Endothelial cell of hepatic sinusoid (primary cell): ENCODE results near the gene TK2.
"Not testable (repeated sequence)": the region's sequence is repeated elsewhere in the genome, so short reads cannot be mapped to it uniquely, and the experiment has no call there.

Source experiments
- in situ Hi-C: cut with HindIII; loops from 2 replicates; pipeline ENCODE4 v1.10.0; 2017; ENCODE audit warnings: low sequenced_read_pairs

The TK2 gene

DNA sequence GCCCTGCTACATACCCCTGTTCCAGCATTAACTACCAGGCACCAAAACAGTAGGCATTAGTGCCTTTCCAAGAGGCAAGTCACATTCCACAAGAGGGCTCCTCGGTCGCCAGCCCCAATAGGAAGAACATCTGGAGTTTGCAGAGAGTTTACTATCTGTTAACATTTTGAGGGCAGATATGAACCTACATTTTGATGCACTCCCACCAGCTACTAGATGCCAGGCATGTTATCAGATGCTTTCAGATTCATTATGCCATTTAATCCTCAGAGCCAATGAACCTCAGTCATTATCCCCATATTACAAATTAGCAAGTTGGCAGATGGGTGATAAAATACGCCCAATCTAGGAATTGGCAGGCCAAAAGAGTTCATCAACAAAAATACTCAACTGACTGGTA is 25.1 kb upstream of the TK2 start:
- in situ Hi-C loops = loop anchor here (25.0 kb wide), 1 partner anchor 163 kb away; no protein-coding TSS in a partner anchor

DNA sequence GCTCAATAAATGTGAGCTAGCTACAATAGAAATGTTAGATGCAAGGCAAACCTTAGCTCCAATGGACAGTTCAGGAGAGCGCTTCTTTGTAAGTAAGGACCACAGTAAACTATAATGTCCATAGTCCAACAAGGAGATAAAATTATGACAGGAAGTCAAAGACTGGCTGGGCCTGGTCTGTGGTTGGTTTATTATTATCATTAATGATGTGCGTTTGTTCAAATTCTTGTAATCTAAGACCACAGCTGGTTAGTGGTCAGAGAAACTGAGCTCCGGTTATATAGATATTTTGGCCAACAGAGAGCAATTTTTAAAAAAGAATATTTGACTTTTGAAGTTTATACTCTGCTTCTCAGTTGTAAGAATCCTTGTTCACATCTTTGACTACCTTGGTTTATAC is 24.6 kb upstream of the TK2 start:
- in situ Hi-C loops = loop anchor here (5.0 kb wide), 1 partner anchor 38 kb away; no protein-coding TSS in a partner anchor

GRCh38 chr16:66574081-66574480 is 24.2 kb upstream of the TK2 start:
- in situ Hi-C loops = loop anchor here (5.0 kb wide), 1 partner anchor 38 kb away; no protein-coding TSS in a partner anchor

DNA sequence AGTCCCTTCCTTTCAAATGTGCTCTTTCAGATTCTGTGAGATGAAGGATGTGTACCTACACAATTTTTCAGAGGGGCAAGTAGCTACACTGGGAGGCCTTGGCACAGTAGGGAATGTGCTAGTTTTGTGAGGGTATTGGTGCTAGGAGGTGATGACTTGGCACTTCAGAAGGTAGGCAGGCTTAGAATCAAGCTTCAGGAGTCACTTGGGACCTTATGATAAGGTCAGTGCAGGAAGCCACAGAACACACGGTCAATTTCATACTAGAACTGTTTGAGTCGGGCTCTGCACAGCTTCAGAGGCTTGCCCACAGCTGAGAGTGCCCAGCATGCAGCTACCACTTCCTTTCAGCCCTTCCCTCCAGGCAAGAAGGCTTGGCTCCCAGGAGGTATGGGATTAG is 22.4 kb upstream of the TK2 start:
- in situ Hi-C loops = loop anchor here (5.0 kb wide), 1 partner anchor 40 kb away; no protein-coding TSS in a partner anchor

DNA sequence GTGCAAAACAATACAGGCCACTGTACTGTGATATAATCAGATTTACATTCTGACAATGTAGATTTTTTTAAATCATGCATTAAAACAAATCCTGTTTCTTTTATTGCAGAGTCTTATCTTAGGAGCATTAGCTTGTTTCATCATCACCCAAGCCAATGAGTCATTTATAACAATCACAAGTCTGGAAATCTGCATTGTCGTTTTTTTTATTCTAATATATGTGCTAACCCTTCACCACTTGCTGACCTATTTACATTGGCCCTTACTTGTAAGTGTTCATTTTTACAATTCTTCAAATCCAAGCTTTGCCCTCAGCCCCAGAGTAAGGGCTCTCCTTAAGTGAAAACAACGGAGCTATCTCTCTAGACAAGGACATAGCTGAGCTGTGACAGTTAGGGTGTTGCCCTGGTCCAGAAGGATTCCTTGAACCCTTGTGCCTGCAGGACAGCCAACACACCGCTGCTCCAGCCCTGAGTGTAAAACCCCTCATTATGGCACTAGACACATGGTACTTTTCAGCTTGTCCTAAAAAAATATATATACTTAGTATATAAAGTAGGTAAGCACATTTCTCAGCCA is 20.0 kb upstream of the TK2 start:
- in situ Hi-C loops = loop anchor here (5.0 kb wide), 1 partner anchor 42 kb away; no protein-coding TSS in a partner anchor

GRCh38 chr16:66569131-66569530 is 19.2 kb upstream of the TK2 start:
- in situ Hi-C loops = no loop called here

- in situ Hi-C loops = no loop called here
Observed at GRCh38 chr16:66568355-66568754, 18.4 kb upstream of the TK2 start.

DNA sequence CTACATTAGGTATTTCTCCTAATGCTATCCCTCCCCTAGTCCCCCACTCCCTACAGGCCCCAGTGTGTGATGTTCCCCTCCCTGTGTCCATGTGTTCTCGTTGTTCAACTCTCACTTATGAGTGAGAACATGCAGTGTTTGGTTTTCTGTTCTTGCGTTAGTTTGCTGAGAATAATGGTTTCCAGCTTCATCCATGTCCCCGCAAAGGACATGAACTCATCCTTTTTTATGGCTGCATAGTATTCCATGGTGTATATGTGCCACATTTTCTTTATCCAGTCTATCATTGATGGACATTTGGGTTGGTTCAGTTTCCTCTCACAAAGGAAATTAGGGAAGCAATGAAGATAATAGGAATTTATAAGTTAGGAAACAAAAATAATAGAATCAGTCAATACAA is 17.3 kb upstream of the TK2 start:
- in situ Hi-C loops = not testable (repeated sequence)

DNA sequence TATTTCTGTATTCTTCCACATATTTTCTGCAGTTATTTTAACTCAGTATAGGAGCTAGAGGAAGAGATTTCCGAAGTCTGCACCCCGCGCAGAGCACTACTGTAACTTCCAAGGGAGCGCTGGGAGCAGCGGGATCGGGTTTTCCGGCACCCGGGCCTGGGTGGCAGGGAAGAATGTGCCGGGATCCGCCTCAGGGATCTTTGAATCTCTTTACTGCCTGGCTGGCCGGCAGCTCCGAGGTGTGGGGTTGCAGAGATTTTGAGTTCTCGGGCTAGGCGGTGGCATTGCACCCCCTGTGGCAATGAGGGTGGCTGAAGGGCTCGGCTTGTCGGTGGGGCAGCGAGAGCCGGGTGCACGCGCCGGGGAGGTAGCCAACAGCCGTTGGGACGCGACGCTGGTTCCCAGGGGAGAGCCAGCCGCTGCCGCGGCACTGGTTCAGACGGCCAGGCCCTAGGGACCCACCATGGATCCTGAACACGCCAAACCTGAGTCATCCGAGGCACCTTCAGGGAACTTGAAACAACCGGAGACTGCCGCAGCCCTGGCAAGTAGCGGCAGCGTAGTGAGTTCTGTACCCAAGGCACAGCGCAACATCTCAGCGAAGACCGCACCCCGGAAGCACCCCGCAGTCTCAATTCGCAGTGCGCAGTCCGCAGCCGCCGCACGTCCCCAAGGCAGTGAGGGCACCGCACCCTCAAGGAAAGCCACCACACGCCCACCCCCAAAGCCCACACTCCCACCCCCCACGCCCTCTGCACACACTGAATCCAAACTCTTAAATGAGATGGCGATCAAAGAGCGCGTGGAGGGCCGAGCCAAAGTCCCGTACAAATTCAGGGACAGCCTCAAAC is 16.4 kb upstream of the TK2 start, which contains the start of gene CMTM1:
CMTM1 (plus strand) TSS at position 389 of the 851 bp plus-strand sequence; CDS start at position 464, 75 bp downstream.
- in situ Hi-C loops = no loop called here

DNA sequence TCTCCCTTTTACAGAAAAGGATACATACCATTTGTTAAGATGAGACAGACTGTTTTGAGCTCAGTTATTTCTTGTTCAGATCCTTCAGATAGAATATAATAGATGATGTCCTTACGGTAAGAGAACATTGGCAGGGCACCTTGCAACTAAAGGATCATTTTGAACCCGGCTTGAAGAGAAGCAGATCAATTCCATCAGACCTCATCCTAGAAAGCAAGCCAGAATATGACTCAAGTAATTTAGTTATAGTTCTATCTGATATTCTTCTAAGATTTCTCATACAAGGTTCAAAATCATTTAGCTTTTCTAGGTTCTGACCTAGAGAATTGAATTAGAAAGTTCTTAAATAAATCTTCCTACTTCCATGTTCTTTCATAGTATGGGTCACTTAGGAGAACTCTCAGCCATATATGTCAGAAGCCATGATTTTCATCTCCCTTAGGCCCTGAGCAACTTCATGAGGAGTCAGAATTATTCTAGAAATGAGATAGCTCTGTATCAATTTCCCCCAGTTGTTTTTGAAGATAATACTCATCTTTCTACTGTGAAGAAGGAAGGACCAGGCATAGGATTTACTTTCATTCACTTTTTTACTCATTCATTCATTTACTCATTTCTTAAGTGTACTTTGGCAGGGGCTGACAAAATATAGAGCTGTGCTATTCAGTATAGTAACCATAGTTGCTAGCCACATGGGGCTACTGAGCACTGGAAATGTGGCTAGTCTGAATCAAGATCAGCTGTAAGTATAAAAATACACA is 13.8 kb upstream of the TK2 start:
- in situ Hi-C loops = no loop called here

DNA sequence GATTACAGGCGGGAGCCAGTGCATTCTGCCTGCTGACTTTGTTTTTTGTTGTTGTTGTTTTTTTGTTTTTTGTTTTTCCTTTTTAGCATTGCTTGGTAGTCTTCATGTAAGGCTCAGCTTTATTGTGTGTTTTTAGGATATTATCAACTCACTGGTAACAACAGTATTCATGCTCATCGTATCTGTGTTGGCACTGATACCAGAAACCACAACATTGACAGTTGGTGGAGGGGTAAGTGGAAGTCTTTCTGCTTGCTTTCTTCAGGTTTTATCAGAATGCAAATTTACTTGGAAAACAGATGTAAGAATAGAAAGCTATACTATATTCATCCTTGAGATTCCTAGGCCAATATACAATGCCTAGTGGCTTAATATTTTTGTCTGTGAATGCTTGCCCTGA is 13.1 kb upstream of the TK2 start:
- in situ Hi-C loops = no loop called here

- in situ Hi-C loops = no loop called here
Observed at GRCh38 chr16:66562409-66562808, 12.5 kb upstream of the TK2 start.

- in situ Hi-C loops = no loop called here
Observed at GRCh38 chr16:66561381-66562080, 11.6 kb upstream of the TK2 start.

DNA sequence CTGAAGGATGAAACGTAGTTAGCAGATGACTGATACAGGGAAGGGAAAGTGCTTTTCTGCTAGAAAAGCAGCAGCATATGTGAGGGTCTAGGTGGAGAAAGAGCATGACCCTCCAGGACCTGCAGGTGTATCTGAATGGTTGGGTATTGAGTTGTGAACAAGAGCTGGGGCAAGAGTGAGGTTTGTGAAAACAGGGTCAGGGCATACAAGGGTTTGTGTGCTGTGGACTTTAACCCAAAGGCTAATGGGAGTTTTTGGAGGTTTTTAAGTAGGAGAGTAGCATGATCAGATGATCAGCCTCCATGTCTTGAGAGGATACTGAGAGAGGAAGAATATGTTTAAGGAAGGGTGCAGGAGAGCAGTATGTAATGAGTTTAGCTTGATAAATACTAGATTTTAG is 10.2 kb upstream of the TK2 start:
- in situ Hi-C loops = no loop called here

GRCh38 chr16:66554495-66554894 is 4.6 kb upstream of the TK2 start:
- in situ Hi-C loops = no loop called here

DNA sequence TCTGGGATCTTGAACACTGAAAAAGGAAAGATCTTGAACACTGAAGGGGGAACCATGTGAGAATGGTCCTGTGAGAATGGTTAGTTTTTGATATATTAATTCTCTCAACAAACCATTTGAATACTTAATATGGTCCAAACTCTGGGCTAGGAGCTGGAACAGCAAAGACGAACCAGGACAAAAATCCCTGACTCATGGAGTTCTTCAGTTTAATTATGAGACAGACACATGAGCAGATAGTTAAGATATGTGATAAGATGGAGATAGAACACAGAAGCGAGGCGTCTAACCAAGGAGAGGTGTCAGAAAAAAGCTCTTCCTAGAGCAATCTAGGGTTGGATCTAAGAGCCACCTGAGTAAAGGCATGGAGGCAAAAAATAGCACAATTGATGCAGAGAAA is 4.1 kb upstream of the TK2 start:
- in situ Hi-C loops = no loop called here

DNA sequence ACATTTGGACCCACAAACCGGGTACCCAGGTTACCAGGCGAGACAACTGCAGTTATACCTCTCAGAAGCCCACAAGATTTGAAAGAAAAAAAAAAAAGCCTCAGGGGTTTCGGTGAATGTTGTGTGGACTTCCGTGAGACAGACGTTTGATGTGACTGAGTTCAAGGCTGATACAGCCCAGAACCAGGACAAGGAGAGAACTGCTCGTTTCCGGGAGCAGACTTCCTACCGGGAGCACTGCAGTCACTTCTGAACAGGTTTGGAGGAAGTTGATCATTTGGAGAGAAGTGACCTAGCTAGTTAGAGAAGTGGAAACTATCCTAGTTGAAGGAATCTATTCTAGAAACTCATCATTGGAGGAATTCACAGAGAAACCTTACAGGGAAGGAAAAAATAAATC is 3.3 kb upstream of the TK2 start:
- in situ Hi-C loops = no loop called here

- in situ Hi-C loops = no loop called here
Observed at GRCh38 chr16:66552286-66553177, 2.6 kb upstream of the TK2 start, which contains the start of gene CKLF. Gene CKLF, plus strand, starts transcription at chr16:66552576. Its CDS starts 140 bp downstream, at chr16:66552716.

GRCh38 chr16:66551788-66552285 is 1.9 kb upstream of the TK2 start:
- in situ Hi-C loops = no loop called here
